CD4-positive, alpha-beta T cell treated with Interleukin-4 for 4 hours (primary cell): ENCODE data around the gene STK40.

Experiments used
- DNase-seq: peaks from one replicate; pipeline ENCODE4 v3.0.0-alpha.2; 2020

Gene STK40

GRCh38 chr1:36385410-36386264 is at the start of gene STK40:
Gene STK40 (minus strand): TSS chr1:36385924. CDS start chr1:36361332, 24,592 bp downstream.
- peak; percentile 99 for DNase-seq

GRCh38 chr1:36433102-36433501 is 47.4 kb upstream of the STK40 start:
- DNase-seq, result no peak

- no peak for DNase-seq
Measured at GRCh38 chr1:36432616-36433015, 46.9 kb upstream of the STK40 start.

- no peak for DNase-seq
Measured at GRCh38 chr1:36425791-36426190, 40.1 kb upstream of the STK40 start.

- no peak for DNase-seq
Measured at GRCh38 chr1:36421649-36422048, 35.9 kb upstream of the STK40 start.

- peak; percentile 87 for DNase-seq
Measured at GRCh38 chr1:36420836-36421317, 35.2 kb upstream of the STK40 start.

- no peak for DNase-seq
Measured at GRCh38 chr1:36420409-36420808, 34.7 kb upstream of the STK40 start.

- DNase-seq, result no peak
Measured at GRCh38 chr1:36419569-36419968, 33.8 kb upstream of the STK40 start.

GRCh38 chr1:36419140-36419539 is 33.4 kb upstream of the STK40 start:
- DNase-seq, result no peak

- DNase-seq, result no peak
Measured at GRCh38 chr1:36417931-36418330, 32.2 kb upstream of the STK40 start.

- no peak for DNase-seq
Measured at GRCh38 chr1:36415661-36416326, 30.1 kb upstream of the STK40 start.

- DNase-seq, result no peak
Measured at GRCh38 chr1:36414384-36414783, 28.7 kb upstream of the STK40 start.

GRCh38 chr1:36411674-36412648 is 26.2 kb upstream of the STK40 start:
- DNase-seq, result peak; percentile 61

GRCh38 chr1:36408479-36408878 is 22.8 kb upstream of the STK40 start:
- DNase-seq, result no peak

GRCh38 chr1:36406440-36406839 is 20.7 kb upstream of the STK40 start:
- no peak for DNase-seq

GRCh38 chr1:36402504-36402890 is 16.8 kb upstream of the STK40 start:
- DNase-seq, result no peak

GRCh38 chr1:36401602-36402503 is 16.1 kb upstream of the STK40 start:
- no peak for DNase-seq

GRCh38 chr1:36400825-36401601 is 15.3 kb upstream of the STK40 start:
- DNase-seq, result peak; percentile 41

GRCh38 chr1:36400514-36400824 is 14.7 kb upstream of the STK40 start:
- DNase-seq, result no peak

- DNase-seq, result no peak
Measured at GRCh38 chr1:36398370-36398977, 12.8 kb upstream of the STK40 start.
